ENCODE results near the gene RIPOR3. TPM values are rescaled to one million over a fixed set of nuclear protein-coding genes. Genes with fewer than 3 reads are reported as not detected.
"Not testable (repeated sequence)": the region's sequence is repeated elsewhere in the genome, so short reads cannot be mapped to it uniquely, and the experiment has no call there.

Gene RIPOR3
- total and polyA plus RNA-seq, 2 experiments from 2014 or later = 5.6 to 5.7 TPM

DNA sequence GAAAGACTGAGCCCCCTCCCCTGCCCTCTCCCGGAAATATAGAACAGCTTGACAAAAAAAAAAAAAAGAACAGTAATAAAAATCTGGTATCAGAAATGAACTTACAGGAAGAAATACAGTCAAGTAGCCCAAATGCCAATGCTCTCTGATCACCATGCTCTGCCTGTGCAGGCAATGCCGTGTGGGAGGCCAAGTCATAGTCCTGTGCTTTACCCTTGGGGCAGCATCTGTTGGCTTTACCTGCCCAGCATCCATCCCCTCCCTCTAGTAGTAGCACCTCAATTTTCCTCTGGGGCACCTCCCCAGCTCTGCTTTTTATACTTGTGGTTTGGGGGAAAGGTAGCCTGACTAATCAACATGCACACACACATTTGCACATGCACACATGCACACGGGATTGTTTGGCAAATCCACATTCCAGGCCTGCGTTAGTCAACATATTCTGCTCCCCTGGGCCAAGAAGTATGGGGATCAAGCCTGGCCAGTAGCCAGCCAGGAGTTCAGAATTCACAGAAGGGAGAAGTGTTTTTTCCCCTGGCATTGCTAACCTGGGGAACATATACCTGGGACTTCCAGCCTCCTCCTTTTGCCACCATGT, 70.2 kb downstream of the RIPOR3 start:
- Histone ChIP-seq H4K20me1 (ENCODE audit: insufficient read depth, poor library complexity, severe bottlenecking) (no peaks in the 10 kb centered on the region), H3K79me2 (no peaks in the 10 kb centered on the region), H3K27me3 (no peaks in the 10 kb centered on the region), H3K4me2 (no peak overlapping the region), H3K9me2 (replicated peaks; ENCODE audit: insufficient read depth) (no peaks in the 10 kb centered on the region), H3K4me3 (no peak overlapping the region), H2AFZ (no peak overlapping the region), H3K27ac (no peak overlapping the region), H3K36me3 (replicated peaks; ENCODE audit: insufficient read depth, low read depth) (no peaks in the 10 kb centered on the region), H3K4me1 (ENCODE audit: insufficient read depth) (peaks cover 4% of the 10 kb centered on the region), H3K9me3 (ENCODE audit: low read depth) (no peaks in the 10 kb centered on the region)
- WGBS (ENCODE audit: low lambda C conversion rate, missing lambda C conversion rate) = 95% methylated on average over 4 of the region's 4 CpGs
- no peak for DNase-seq (ENCODE audit: low spot score)
- TF ChIP-seq EZH2 (IDR thresholded peaks at IDR 0.05; ENCODE audit: borderline replicate concordance) (no peak), EZH2phosphoT487 (IDR thresholded peaks at IDR 0.05; ENCODE audit: low read depth, severe bottlenecking, unreplicated experiment) (no peak)
- TF ChIP-seq, protein P1, sequence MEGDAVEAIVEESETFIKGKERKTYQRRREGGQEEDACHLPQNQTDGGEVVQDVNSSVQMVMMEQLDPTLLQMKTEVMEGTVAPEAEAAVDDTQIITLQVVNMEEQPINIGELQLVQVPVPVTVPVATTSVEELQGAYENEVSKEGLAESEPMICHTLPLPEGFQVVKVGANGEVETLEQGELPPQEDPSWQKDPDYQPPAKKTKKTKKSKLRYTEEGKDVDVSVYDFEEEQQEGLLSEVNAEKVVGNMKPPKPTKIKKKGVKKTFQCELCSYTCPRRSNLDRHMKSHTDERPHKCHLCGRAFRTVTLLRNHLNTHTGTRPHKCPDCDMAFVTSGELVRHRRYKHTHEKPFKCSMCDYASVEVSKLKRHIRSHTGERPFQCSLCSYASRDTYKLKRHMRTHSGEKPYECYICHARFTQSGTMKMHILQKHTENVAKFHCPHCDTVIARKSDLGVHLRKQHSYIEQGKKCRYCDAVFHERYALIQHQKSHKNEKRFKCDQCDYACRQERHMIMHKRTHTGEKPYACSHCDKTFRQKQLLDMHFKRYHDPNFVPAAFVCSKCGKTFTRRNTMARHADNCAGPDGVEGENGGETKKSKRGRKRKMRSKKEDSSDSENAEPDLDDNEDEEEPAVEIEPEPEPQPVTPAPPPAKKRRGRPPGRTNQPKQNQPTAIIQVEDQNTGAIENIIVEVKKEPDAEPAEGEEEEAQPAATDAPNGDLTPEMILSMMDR (IDR thresholded peaks at IDR 0.05; ENCODE audit: poor library complexity) = no peak

DNA sequence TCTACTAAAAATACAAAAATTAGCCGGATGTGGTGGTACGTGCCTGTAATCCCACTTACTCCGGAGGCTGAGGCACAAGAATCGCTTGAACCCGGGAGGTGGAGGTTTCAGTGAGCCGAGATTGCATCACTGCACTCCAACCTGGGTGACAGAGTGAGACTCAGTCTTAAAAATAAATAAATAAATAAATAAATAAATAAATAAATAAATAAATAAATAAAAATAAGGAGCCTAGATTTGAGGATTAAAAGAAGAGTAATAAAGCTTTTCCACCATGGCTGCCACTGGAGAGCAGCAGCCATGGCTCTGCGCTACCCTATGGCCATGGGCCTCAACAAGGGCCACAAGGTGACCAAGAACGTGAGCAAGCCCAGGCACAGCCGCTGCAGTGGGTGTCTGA, 70.9 kb downstream of the RIPOR3 start:
- H3K9me3 ChIP-seq (ENCODE audit: low read depth); H3K27me3 ChIP-seq; H4K20me1 ChIP-seq (ENCODE audit: insufficient read depth, poor library complexity, severe bottlenecking); H3K4me3 ChIP-seq; H3K4me2 ChIP-seq; H2AFZ ChIP-seq; H3K27ac ChIP-seq; H3K36me3 ChIP-seq (replicated peaks; ENCODE audit: insufficient read depth, low read depth); H3K9me2 ChIP-seq (replicated peaks; ENCODE audit: insufficient read depth); H3K79me2 ChIP-seq; H3K4me1 ChIP-seq (ENCODE audit: insufficient read depth); DNase-seq (ENCODE audit: low spot score): not testable (repeated sequence)
- 95% methylated on average over 9 of the region's 9 CpGs for WGBS (ENCODE audit: low lambda C conversion rate, missing lambda C conversion rate)

DNA sequence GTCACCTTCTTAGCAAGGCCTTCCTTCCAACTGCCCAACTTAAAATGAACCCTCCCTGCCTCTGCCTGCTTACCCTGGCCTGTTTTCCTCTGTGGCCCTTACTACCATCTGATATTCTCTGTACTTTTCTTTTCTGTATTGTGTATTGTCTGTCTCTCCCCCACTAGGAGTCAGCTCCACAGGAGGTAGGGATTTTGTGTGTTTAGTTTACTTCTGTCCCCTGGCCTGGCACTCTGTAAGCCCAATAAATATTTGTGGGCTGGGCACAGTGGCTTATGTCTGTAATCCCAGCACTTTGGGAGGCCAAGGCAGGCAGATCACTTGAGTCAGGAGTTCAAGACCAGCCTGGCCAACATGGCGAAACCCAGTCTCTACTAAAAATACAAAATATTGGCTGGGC, 72.8 kb downstream of the RIPOR3 start:
- Histone ChIP-seq H3K4me2 (no peak overlapping the region), H3K36me3 (replicated peaks; ENCODE audit: insufficient read depth, low read depth) (no peaks in the 10 kb centered on the region), H3K4me3 (no peak overlapping the region), H3K9me2 (replicated peaks; ENCODE audit: insufficient read depth) (no peaks in the 10 kb centered on the region), H4K20me1 (ENCODE audit: insufficient read depth, poor library complexity, severe bottlenecking) (no peaks in the 10 kb centered on the region), H3K4me1 (ENCODE audit: insufficient read depth) (no peaks in the 10 kb centered on the region), H3K79me2 (no peaks in the 10 kb centered on the region), H3K27ac (no peak overlapping the region), H2AFZ (no peak overlapping the region), H3K27me3 (no peaks in the 10 kb centered on the region), H3K9me3 (ENCODE audit: low read depth) (no peaks in the 10 kb centered on the region)
- TF ChIP-seq EZH2phosphoT487 (IDR thresholded peaks at IDR 0.05; ENCODE audit: low read depth, severe bottlenecking, unreplicated experiment) (no peak), EZH2 (IDR thresholded peaks at IDR 0.05; ENCODE audit: borderline replicate concordance) (no peak)
- TF ChIP-seq, protein P1 (IDR thresholded peaks at IDR 0.05; ENCODE audit: poor library complexity) = no peak
- no peak for DNase-seq (ENCODE audit: low spot score)
- 100% methylated on average over 1 of the region's 1 CpG for WGBS (ENCODE audit: low lambda C conversion rate, missing lambda C conversion rate)

DNA sequence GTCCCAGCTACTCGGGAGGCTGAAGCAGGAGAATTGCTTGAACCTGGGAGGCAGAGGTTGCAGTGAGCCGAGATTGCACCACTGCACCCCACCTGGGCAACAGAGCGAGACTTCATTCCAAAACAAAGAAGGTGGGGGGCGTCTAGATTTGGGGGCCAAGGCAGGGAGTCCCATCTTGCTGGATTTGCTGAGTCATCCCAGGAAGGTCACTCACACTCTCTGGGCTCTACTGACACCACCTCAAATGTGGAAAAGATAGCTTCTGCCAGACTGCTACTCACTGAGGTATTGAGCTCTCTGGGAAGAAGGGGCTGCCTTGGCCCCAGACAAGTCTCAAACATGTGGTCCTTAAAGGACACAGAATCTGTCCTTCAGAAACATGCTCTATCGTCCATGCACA, 74.3 kb downstream of the RIPOR3 start:
- Histone ChIP-seq H3K36me3 (replicated peaks; ENCODE audit: insufficient read depth, low read depth) (no peaks in the 10 kb centered on the region), H3K4me1 (ENCODE audit: insufficient read depth) (no peaks in the 10 kb centered on the region), H4K20me1 (ENCODE audit: insufficient read depth, poor library complexity, severe bottlenecking) (no peaks in the 10 kb centered on the region), H3K27ac (no peak overlapping the region), H3K4me2 (no peak overlapping the region), H3K4me3 (no peak overlapping the region), H2AFZ (no peak overlapping the region), H3K9me2 (replicated peaks; ENCODE audit: insufficient read depth) (no peaks in the 10 kb centered on the region), H3K9me3 (ENCODE audit: low read depth) (no peaks in the 10 kb centered on the region), H3K27me3 (no peaks in the 10 kb centered on the region), H3K79me2 (no peaks in the 10 kb centered on the region)
- no peak for DNase-seq (ENCODE audit: low spot score)
- WGBS (ENCODE audit: low lambda C conversion rate, missing lambda C conversion rate) = 96% methylated on average over 5 of the region's 5 CpGs
- no peak for TF ChIP-seq EZH2phosphoT487 (IDR thresholded peaks at IDR 0.05; ENCODE audit: low read depth, severe bottlenecking, unreplicated experiment)
- TF ChIP-seq, protein P1 (IDR thresholded peaks at IDR 0.05; ENCODE audit: poor library complexity) = no peak
- TF ChIP-seq EZH2 (IDR thresholded peaks at IDR 0.05; ENCODE audit: borderline replicate concordance) = no peak

Measured in hepatocyte (in vitro differentiated cells).